ENCODE measurements around the gene HMGB4.

The HMGB4 gene

GRCh38 chr1:33826311-33826710, 37.6 kb upstream of the HMGB4 start (continued):
- no peak for TF ChIP-seq SP3 (tag by site-specific recombination; IDR thresholded peaks at IDR 0.05)
- TF ChIP-seq ZNF791 (tag by site-specific recombination; IDR thresholded peaks at IDR 0.05), result no peak
- no peak for TF ChIP-seq ZBTB21 (tag by site-specific recombination; IDR thresholded peaks at IDR 0.05)
- TF ChIP-seq ZNF792 (tag by site-specific recombination; IDR thresholded peaks at IDR 0.05), result no peak
- TF ChIP-seq ZNF16 (tag by site-specific recombination; IDR thresholded peaks at IDR 0.05; ENCODE audit: low read depth), result no peak
- no peak for TF ChIP-seq ZNF221 (tag by site-specific recombination; IDR thresholded peaks at IDR 0.05; ENCODE audit: borderline replicate concordance)

GRCh38 chr1:33826711-33827110, 37.2 kb upstream of the HMGB4 start:
- ChIA-PET CTCF (no interaction called here), POLR2A (no interaction called here)
- H3K4me3 ChIP-seq (ENCODE audit: low read depth, low read length), result no peak overlapping the region
- H3K36me3 ChIP-seq (ENCODE audit: control insufficient read depth in 2 of 2, insufficient read depth in 1 of 2, low read length in 2 of 2), result no peaks in the 10 kb centered on the region
- TF ChIP-seq ZNF626 (tag by site-specific recombination; IDR thresholded peaks at IDR 0.05), result no peak
- TF ChIP-seq ZNF391 (tag by site-specific recombination; IDR thresholded peaks at IDR 0.05; ENCODE audit: borderline replicate concordance, low read depth), result no peak
- TF ChIP-seq ZNF324 (tag by site-specific recombination; IDR thresholded peaks at IDR 0.05), result no peak
- no peak for TF ChIP-seq ZNF701 (tag by site-specific recombination; IDR thresholded peaks at IDR 0.05)
- no peak for TF ChIP-seq PATZ1 (tag by site-specific recombination; IDR thresholded peaks at IDR 0.05)
- TF ChIP-seq ZNF214 (tag by site-specific recombination; IDR thresholded peaks at IDR 0.05; ENCODE audit: borderline replicate concordance), result no peak
- TF ChIP-seq ZNF549 (tag by site-specific recombination; IDR thresholded peaks at IDR 0.05), result no peak
- no peak for TF ChIP-seq ZNF146 (tag by site-specific recombination; IDR thresholded peaks at IDR 0.05)
- no peak for TF ChIP-seq ZNF121 (tag by site-specific recombination; IDR thresholded peaks at IDR 0.05)
- TF ChIP-seq ZNF157 (tag by site-specific recombination; IDR thresholded peaks at IDR 0.05), result no peak
- no peak for TF ChIP-seq KLF17 (tag by site-specific recombination; IDR thresholded peaks at IDR 0.05)
- no peak for TF ChIP-seq GLIS1 (tag by site-specific recombination; IDR thresholded peaks at IDR 0.05)
- TF ChIP-seq HIC1 (tag by site-specific recombination; IDR thresholded peaks at IDR 0.05), result no peak
- TF ChIP-seq ZNF16 (tag by site-specific recombination; IDR thresholded peaks at IDR 0.05; ENCODE audit: low read depth), result no peak
- no peak for TF ChIP-seq INSM2 (tag by site-specific recombination; IDR thresholded peaks at IDR 0.05)
- no peak for TF ChIP-seq ZSCAN23 (tag by site-specific recombination; IDR thresholded peaks at IDR 0.05)
- no peak for TF ChIP-seq ZNF202 (tag by site-specific recombination; IDR thresholded peaks at IDR 0.05; ENCODE audit: borderline replicate concordance)
- no peak for TF ChIP-seq PBX3 (CRISPR knock-in tag; IDR thresholded peaks at IDR 0.05)
- H3K9me3 ChIP-seq (ENCODE audit: control insufficient read depth, insufficient read depth, low read depth, low read length), result no peaks in the 10 kb centered on the region
- H3K27ac ChIP-seq (ENCODE audit: extremely low read depth, low read depth, low read length), result no peak overlapping the region
- no peaks in the 10 kb centered on the region for H3K4me1 ChIP-seq (ENCODE audit: control insufficient read depth, insufficient read depth, low read length)

Measured in HEK293 (cell line).